GM12878 (cell line): ENCODE data around the gene MUC5B. TPM values are rescaled to one million over a fixed set of nuclear protein-coding genes. Genes with fewer than 3 reads are reported as not detected.

Experiments
- ATAC-seq: fragments of 200-7000 bp; cut with Tn5 transposase; 3 replicates; pipeline ENCODE4 v1.9.1; 2020; ENCODE audit warnings: mild to moderate bottlenecking, moderate library complexity
- BruUV-seq: library from RNA; stranded (reverse); fragments of 400-500 nt; replicated peaks from 2 replicates; lab custom pipeline; 2021; lab: Mats Ljungman, UMichigan
- CTCF ChIA-PET: fragments of 300-600 bp; sonication (Branson Sonifier 250); formaldehyde crosslinking; extraction: SDS; loops from one replicate; lab custom pipeline; 2021; ENCODE audit warnings: inconsistent platforms; lab: Yijun Ruan, JAX
- POLR2A ChIA-PET: fragments of 350-600 bp; formaldehyde crosslinking; extraction: SDS; loops from one replicate; lab custom pipeline; 2021; ENCODE audit warnings: inconsistent platforms; lab: Charles Lee
- RAD21 ChIA-PET: fragments of 300-600 bp; sonication (Branson Sonifier 250); formaldehyde crosslinking; loops from one replicate; lab custom pipeline; 2023; ENCODE audit warnings: antibody characterized with exemption; ENCODE audit not compliant: unreplicated experiment; lab: Charles Lee
- SMC1A ChIA-PET: fragments of 300-600 bp; sonication (Branson Sonifier 250); formaldehyde crosslinking; loops from one replicate; lab custom pipeline; 2023; ENCODE audit not compliant: unreplicated experiment, uncharacterized antibody; lab: Charles Lee
- DNase-seq: peaks from one replicate; pipeline ENCODE4 v3.0.0-alpha.2; 2011; ENCODE audit warnings: low read depth, low spot score
- FAIRE-seq: peaks from 3 replicates; lab custom pipeline; 2011; peaks lifted over from hg19 to GRCh38; lab: Jason Lieb, UNC
- H2AFZ ChIP-seq: 2 replicates; pipeline ENCODE4 v1.6.0; 2011; ENCODE audit warnings: low read depth, low read length, control low read depth; ENCODE audit not compliant: control insufficient read depth
- H3K27ac ChIP-seq: 2 replicates; pipeline ENCODE4 v1.5.1; 2011; ENCODE audit warnings: control low read depth; ENCODE audit not compliant: control insufficient read depth, insufficient read depth
- H3K27me3 ChIP-seq, 2 experiments: replicated peaks in 1 of 2; 2 replicates each; pipeline versions ENCODE4 v1.6.0 to v1.6.1; 2011; ENCODE audit warnings: low read length in 1 of 2; ENCODE audit not compliant: control insufficient read depth in 2 of 2, insufficient read depth in 2 of 2
- H3K36me3 ChIP-seq, 2 experiments: 2 replicates each; pipeline ENCODE4 v1.5.1; 2011; ENCODE audit warnings: low read length in 1 of 2; ENCODE audit not compliant: control insufficient read depth in 2 of 2, insufficient read depth in 2 of 2
- H3K4me1 ChIP-seq: 2 replicates; pipeline ENCODE4 v1.6.1; 2011; ENCODE audit warnings: mild to moderate bottlenecking, low read length, moderate library complexity, mixed read lengths; ENCODE audit not compliant: control insufficient read depth, insufficient read depth
- H3K4me2 ChIP-seq: 2 replicates; pipeline ENCODE4 v1.6.0; 2011; ENCODE audit warnings: control low read depth; ENCODE audit not compliant: control insufficient read depth, insufficient read depth
- H3K4me3 ChIP-seq: fragments of 200-600 bp; sonication (generic); 2 replicates; pipeline ENCODE4 v1.5.1; 2016
- H3K79me2 ChIP-seq: 2 replicates; pipeline ENCODE4 v1.6.0; 2011; ENCODE audit warnings: low read length; ENCODE audit not compliant: control insufficient read depth, insufficient read depth
- H3K9ac ChIP-seq: 2 replicates; pipeline ENCODE4 v1.8.0; 2011; ENCODE audit warnings: low read length, control low read depth, mixed read lengths; ENCODE audit not compliant: control insufficient read depth, insufficient read depth
- H3K9me3 ChIP-seq: replicated peaks from 3 replicates; pipeline ENCODE4 v1.5.1; 2011; ENCODE audit warnings: mild to moderate bottlenecking, low read length; ENCODE audit not compliant: control insufficient read depth, insufficient read depth
- H4K20me1 ChIP-seq: 2 replicates; pipeline ENCODE4 v1.6.0; 2011; ENCODE audit not compliant: control insufficient read depth, insufficient read depth
- BHLHE40 ChIP-seq, 2 experiments: fragments of 450-650 bp in 1 of 2; IDR thresholded peaks; 2 replicates each; pipeline ENCODE4 v1.6.1; 2011 to 2017; ENCODE audit warnings: low read depth in 2 of 2, borderline replicate concordance in 1 of 2, improper control_type of control experiment in 1 of 2, low read length in 1 of 2, mild to moderate bottlenecking in 1 of 2
- E4F1 ChIP-seq: fragments of 450-650 bp; IDR thresholded peaks from 2 replicates; pipeline ENCODE4 v1.6.1; 2018; ENCODE audit warnings: borderline replicate concordance, mild to moderate bottlenecking; ENCODE audit not compliant: partially characterized antibody
- IKZF1 ChIP-seq: fragments of 450-650 bp; conservative IDR thresholded peaks from 2 replicates; pipeline ENCODE4 v1.6.1; 2017; ENCODE audit warnings: antibody characterized with exemption, mild to moderate bottlenecking
- MEF2B ChIP-seq: fragments of 450-650 bp; IDR thresholded peaks from 2 replicates; pipeline ENCODE4 v1.6.1; 2018; ENCODE audit warnings: mild to moderate bottlenecking, moderate library complexity; ENCODE audit not compliant: partially characterized antibody, poor library complexity, severe bottlenecking
- NFYA ChIP-seq: IDR thresholded peaks from 2 replicates; pipeline ENCODE4 v1.6.1; 2011; ENCODE audit warnings: low read depth, mild to moderate bottlenecking, low read length, improper control_type of control experiment, borderline replicate concordance
- SPI1 ChIP-seq: IDR thresholded peaks from 2 replicates; pipeline ENCODE4 v1.6.1; 2011; ENCODE audit warnings: low read depth, mild to moderate bottlenecking, low read length, moderate library complexity, borderline replicate concordance; ENCODE audit not compliant: insufficient read depth
- ZNF622 ChIP-seq: fragments of 450-650 bp; IDR thresholded peaks from 2 replicates; pipeline ENCODE4 v1.6.1; 2017; ENCODE audit warnings: mild to moderate bottlenecking, inconsistent platforms
- ZSCAN29 ChIP-seq: fragments of 450-650 bp; IDR thresholded peaks from 2 replicates; pipeline ENCODE4 v1.6.1; 2017; ENCODE audit warnings: mild to moderate bottlenecking, moderate library complexity
- WGBS: methylation state at CpG from one replicate; pipeline ENCODE4 v1.1.6; 2016; ENCODE audit warnings: low lambda C conversion rate; ENCODE audit not compliant: insufficient replicate concordance, insufficient coverage; ENCODE audit errors: missing lambda C conversion rate; 5-methylcytosine and 5-hydroxymethylcytosine counted together
- in situ Hi-C: fragments of 300-500 bp; cut with MboI; formaldehyde crosslinking; loops from 9 replicates; pipeline ENCODE4 v1.14.3; 2018; ENCODE audit warnings: mixed read lengths
- intact Hi-C: fragments of 100-400 bp; cut with micrococcal nuclease; formaldehyde crosslinking; loops from one replicate; pipeline ENCODE4 v1.14.2; 2022; ENCODE audit not compliant: unreplicated experiment
- polyA plus RNA-seq, 11 experiments: library from polyadenylated mRNA; depleted of rRNA in 4 of 11; unstranded in 6 of 11; stranded (reverse) in 5 of 11; fragments of >200 nt; fragmentation: Nextera tagmentation in 4 of 11; fragmentation: Illumina TruSeq in 1 of 11; extraction: Ambion mirVana in 4 of 11; extraction: Trizol in 1 of 11; gene quantifications; 1 replicate in 1 of 11; 2 replicates in 10 of 11; pipeline versions ENCODE4 v1.2.1 to v1.2.3, GENCODE V29; 2011 to 2016; ENCODE audit warnings: inconsistent platforms in 2 of 11, missing spikeins in 2 of 11, low read depth in 1 of 11
- total RNA-seq, 4 experiments: library from RNA; depleted of rRNA in 3 of 4; stranded (reverse); fragments of >200 nt in 3 of 4; fragmentation: Illumina TruSeq in 1 of 4; extraction: Trizol in 1 of 4; gene quantifications; 2 replicates each; pipeline versions ENCODE4 v1.2.1 to v1.2.3, GENCODE V29; 2013 to 2021

MUC5B gene
- total and polyA plus RNA-seq, 10 of the 15 experiments (the other 5 are each of a cell fraction or from before 2014, with no cell fraction given) = 1.5 TPM; not detected in 9

- Histone ChIP-seq H3K79me2 (peaks cover 21% of the 10 kb centered on the region), H3K27me3 (no peaks in the 10 kb centered on the region), H4K20me1 (no peaks in the 10 kb centered on the region; the same call in 1 of the 2 replicates), H3K36me3 (no peaks in the 10 kb centered on the region; a peak in 1 of 4 replicates), H3K4me3 (peak overlapping the region; percentile 47; the same call in 1 of the 2 replicates), H3K4me1 (peaks cover 33% of the 10 kb centered on the region), H3K4me2 (peak overlapping the region; percentile 86), H3K9ac (no peak overlapping the region; the same call in 1 of the 2 replicates), H3K9me3 (peaks cover 9% of the 10 kb centered on the region), H3K27ac (no peak overlapping the region; the same call in 1 of the 2 replicates), H2AFZ (no peak overlapping the region)
- no TSS peak for BruUV-seq
- DNase-seq = no peak
- RAD21 ChIA-PET = no interaction called here
- in situ Hi-C loops (no loop called here), intact Hi-C loops (loop anchor here (10.0 kb wide), 2 partner anchors 77 to 267 kb away; partner anchors contain the start of genes BRSK2 and DUSP8)
- CTCF ChIA-PET = interaction anchor here (0.9 kb wide), 1 partner anchor 10 kb away, joined by 3 read pairs; no protein-coding TSS in a partner anchor
- POLR2A ChIA-PET = no interaction called here
- peak; percentile 24; the same call in 2 of the 3 replicates for ATAC-seq
- WGBS = 46% methylated on average over 21 of the region's 21 CpGs
- SMC1A ChIA-PET = no interaction called here
- FAIRE-seq = no peak
- TF ChIP-seq ZNF622 (no peak), SPI1 (peak; percentile 93), MEF2B (no peak), BHLHE40 (IDR thresholded peaks at IDR 0.05; ENCODE audit: borderline replicate concordance in 1 of 2, low read depth in 2 of 2, low read length in 1 of 2) (peak in 1 of 2 experiments; percentile 41; a peak in 1 of 4 replicates), ZSCAN29 (no peak), IKZF1 (peak; percentile 45), E4F1 (no peak), NFYA (no peak)
These were observed 84.5 kb downstream of the MUC5B start for GRCh38 chr11:1307163-1307870.
